ENCODE measurements around the gene GZMH. TPM values are rescaled to one million over a fixed set of nuclear protein-coding genes. Genes with fewer than 3 reads are reported as not detected.

Gene GZMH
- total RNA-seq, 6 donors from 2014 or later = 1.7 to 5.9 (median 4.5) TPM

- H3K9me3 ChIP-seq = no peaks in the 10 kb centered on the region
- DNase-seq = peak in 1 of 2 donors; percentile 50
- no peaks in the 10 kb centered on the region for H3K36me3 ChIP-seq
- no peaks in the 10 kb centered on the region for H3K27me3 ChIP-seq
- TF ChIP-seq EP300 (IDR thresholded peaks at IDR 0.05) (no peak), POLR2AphosphoS5 (IDR thresholded peaks at IDR 0.05) (no peak), CTCF (IDR thresholded peaks at IDR 0.05) (no peak), POLR2A (IDR thresholded peaks at IDR 0.05) (no peak)
- no peak overlapping the region for H3K27ac ChIP-seq
- H3K4me1 ChIP-seq = no peaks in the 10 kb centered on the region
- peak in 1 of 2 donors; percentile 56 for ATAC-seq (ENCODE audit: low FRiP score in 2 of 2)
- 75 to 84% methylated on average over 23 to 26 of the region's 27 CpGs for WGBS, 2 donors
- H3K4me3 ChIP-seq = no peak overlapping the region
These were observed 35.2 kb downstream of the GZMH start for GRCh38 chr14:24574206-24574774.

- no peak overlapping the region for H3K4me3 ChIP-seq
- no peak for TF ChIP-seq POLR2A (IDR thresholded peaks at IDR 0.05)
- no peak for TF ChIP-seq CTCF (IDR thresholded peaks at IDR 0.05)
- TF ChIP-seq EP300 (IDR thresholded peaks at IDR 0.05) = no peak
- no peak for TF ChIP-seq POLR2AphosphoS5 (IDR thresholded peaks at IDR 0.05)
- no peak for DNase-seq
- 70 to 93% methylated on average over 2 of the region's 2 CpGs for WGBS, 2 donors
- no peaks in the 10 kb centered on the region for H3K36me3 ChIP-seq
- H3K27me3 ChIP-seq = no peaks in the 10 kb centered on the region
- no peaks in the 10 kb centered on the region for H3K4me1 ChIP-seq
- peaks cover 0 to 23% (median 7%) of the 10 kb centered on the region in 4 donors for H3K9me3 ChIP-seq
- ATAC-seq (ENCODE audit: low FRiP score in 2 of 2) = peak in 1 of 2 donors; percentile 26
- H3K27ac ChIP-seq = no peak overlapping the region
These were observed 43.2 kb downstream of the GZMH start for GRCh38 chr14:24566318-24566717.

DNA sequence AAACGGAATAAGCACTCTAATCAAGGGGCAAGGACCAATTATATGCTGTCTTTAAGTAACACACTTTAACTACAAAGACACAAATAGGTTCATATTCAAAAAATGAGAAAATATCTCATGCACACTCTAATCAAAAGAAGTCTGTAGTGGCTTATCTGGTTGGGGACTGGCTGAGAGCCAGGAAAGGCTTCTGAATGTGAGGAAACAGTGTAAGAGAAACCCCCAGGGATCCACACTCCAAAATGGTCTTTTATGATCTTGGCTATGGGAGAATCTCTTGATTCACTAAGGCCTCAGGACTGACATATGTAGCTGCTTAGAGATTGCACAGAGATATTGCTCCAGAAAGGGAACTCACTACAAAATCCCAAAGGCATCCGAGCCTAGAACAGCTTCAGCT is 43.7 kb downstream of the GZMH start:
- H3K4me3 ChIP-seq = no peak overlapping the region
- TF ChIP-seq EP300 (IDR thresholded peaks at IDR 0.05) (no peak), POLR2A (IDR thresholded peaks at IDR 0.05) (no peak), POLR2AphosphoS5 (IDR thresholded peaks at IDR 0.05) (no peak)
- ATAC-seq (ENCODE audit: low FRiP score in 2 of 2) (no peak), DNase-seq (no peak)
- peaks cover 0 to 23% (median 7%) of the 10 kb centered on the region in 4 donors for H3K9me3 ChIP-seq
- 72 to 75% methylated on average over 2 of the region's 2 CpGs for WGBS, 2 donors
- no peaks in the 10 kb centered on the region for H3K36me3 ChIP-seq
- no peaks in the 10 kb centered on the region for H3K27me3 ChIP-seq
- no peak overlapping the region for H3K27ac ChIP-seq
- H3K4me1 ChIP-seq = no peaks in the 10 kb centered on the region

DNA sequence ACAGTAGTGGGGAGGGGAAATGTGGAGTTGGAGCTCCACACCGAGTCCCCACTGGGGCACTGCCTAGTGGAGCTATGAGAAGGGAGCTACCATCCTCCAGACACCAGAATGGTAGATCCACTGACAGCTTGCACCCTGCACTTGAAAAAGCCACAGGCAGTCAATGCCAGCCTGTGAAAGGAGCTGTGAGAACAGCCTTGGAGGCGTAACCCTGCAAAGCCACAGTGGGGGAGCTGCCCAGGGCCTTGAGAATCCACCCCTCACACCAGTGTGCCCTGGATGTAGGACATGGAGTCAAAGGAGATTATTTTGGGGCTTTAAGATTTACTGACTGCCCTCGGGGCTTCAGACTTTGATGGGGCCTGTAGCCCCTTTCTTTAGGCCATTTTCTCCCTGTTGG is 46.0 kb downstream of the GZMH start:
- H3K4me3 ChIP-seq = no peak overlapping the region
- no peaks in the 10 kb centered on the region for H3K36me3 ChIP-seq
- H3K27me3 ChIP-seq = no peaks in the 10 kb centered on the region
- H3K4me1 ChIP-seq = no peaks in the 10 kb centered on the region
- H3K27ac ChIP-seq = no peak overlapping the region
- H3K9me3 ChIP-seq = peaks cover 0 to 23% (median 7%) of the 10 kb centered on the region in 4 donors
- WGBS, 2 donors = 46 to 69% methylated on average over 2 to 3 of the region's 3 CpGs
- ATAC-seq (ENCODE audit: low FRiP score in 2 of 2) (no peak), DNase-seq (no peak)
- TF ChIP-seq POLR2AphosphoS5 (IDR thresholded peaks at IDR 0.05) = no peak
- TF ChIP-seq EP300 (IDR thresholded peaks at IDR 0.05) = no peak
- no peak for TF ChIP-seq CTCF (IDR thresholded peaks at IDR 0.05)
- TF ChIP-seq POLR2A (IDR thresholded peaks at IDR 0.05) = no peak

GRCh38 chr14:24556756-24557155 is 52.7 kb downstream of the GZMH start:
- Histone ChIP-seq H3K27me3 (no peaks in the 10 kb centered on the region), H3K36me3 (no peaks in the 10 kb centered on the region), H3K27ac (no peak overlapping the region), H3K9me3 (no peaks in the 10 kb centered on the region), H3K4me3 (no peak overlapping the region), H3K4me1 (no peaks in the 10 kb centered on the region)
- TF ChIP-seq EP300 (IDR thresholded peaks at IDR 0.05) (no peak), POLR2AphosphoS5 (IDR thresholded peaks at IDR 0.05) (no peak), POLR2A (IDR thresholded peaks at IDR 0.05) (no peak), CTCF (IDR thresholded peaks at IDR 0.05) (no peak)
- ATAC-seq (ENCODE audit: low FRiP score in 2 of 2) = no peak
- WGBS, 2 donors = 58 to 62% methylated on average over 4 of the region's 4 CpGs
- DNase-seq = no peak

Other genes starting within 250 kb of the GZMH start
- gene NFATC4, start 241.5 kb downstream of the GZMH start, total RNA-seq = 10 to 100 TPM in 5 of 6 donors, 1 to 10 TPM in 1; 8.5 to 98.5 (median 42.1) TPM
- 10 to 100 TPM in 5 of 6 donors, 1 to 10 TPM in 1; 5.5 to 18.7 (median 14.4) TPM for gene NYNRIN, start 210.7 kb downstream of the GZMH start, total RNA-seq
- 1 to 10 TPM; 1.1 to 4.2 (median 3.1) TPM for gene CBLN3, start 180.0 kb downstream of the GZMH start, total RNA-seq
- 100 to 1,000 TPM in 1 of 6 donors, 10 to 100 TPM in 5; 43.9 to 136 (median 66.4) TPM for gene KHNYN, start 179.7 kb downstream of the GZMH start, total RNA-seq
- gene SDR39U1, start 166.9 kb downstream of the GZMH start, total RNA-seq = 10 to 100 TPM; 34.9 to 88.0 (median 52.6) TPM
- 1 to 10 TPM in 1 of 6 donors, under 1 TPM in 1, not detected in 4; 0.37 to 1.8 TPM for gene CMA1, start 101.4 kb downstream of the GZMH start, total RNA-seq
- 10 to 100 TPM in 1 of 6 donors, 1 to 10 TPM in 2, under 1 TPM in 1, not detected in 2; 0.89 to 20.9 (median 3.7) TPM for gene CTSG, start 33.4 kb downstream of the GZMH start, total RNA-seq
- gene GZMB, start 24.5 kb upstream of the GZMH start, total RNA-seq = 10 to 100 TPM in 3 of 6 donors, 1 to 10 TPM in 3; 2.1 to 12.0 (median 9.8) TPM